HG03139 (cell line): Measurements from ENCODE around the gene SAMD10.
"Not testable (repeated sequence)": the region's sequence is repeated elsewhere in the genome, so short reads cannot be mapped to it uniquely, and the experiment has no call there.

ENCODE experiments used
- ATAC-seq: cut with Tn5 transposase; IDR thresholded peaks from one replicate; pipeline ENCODE4 v1.9.1; 2021; ENCODE audit not compliant: unreplicated experiment

Gene SAMD10

DNA sequence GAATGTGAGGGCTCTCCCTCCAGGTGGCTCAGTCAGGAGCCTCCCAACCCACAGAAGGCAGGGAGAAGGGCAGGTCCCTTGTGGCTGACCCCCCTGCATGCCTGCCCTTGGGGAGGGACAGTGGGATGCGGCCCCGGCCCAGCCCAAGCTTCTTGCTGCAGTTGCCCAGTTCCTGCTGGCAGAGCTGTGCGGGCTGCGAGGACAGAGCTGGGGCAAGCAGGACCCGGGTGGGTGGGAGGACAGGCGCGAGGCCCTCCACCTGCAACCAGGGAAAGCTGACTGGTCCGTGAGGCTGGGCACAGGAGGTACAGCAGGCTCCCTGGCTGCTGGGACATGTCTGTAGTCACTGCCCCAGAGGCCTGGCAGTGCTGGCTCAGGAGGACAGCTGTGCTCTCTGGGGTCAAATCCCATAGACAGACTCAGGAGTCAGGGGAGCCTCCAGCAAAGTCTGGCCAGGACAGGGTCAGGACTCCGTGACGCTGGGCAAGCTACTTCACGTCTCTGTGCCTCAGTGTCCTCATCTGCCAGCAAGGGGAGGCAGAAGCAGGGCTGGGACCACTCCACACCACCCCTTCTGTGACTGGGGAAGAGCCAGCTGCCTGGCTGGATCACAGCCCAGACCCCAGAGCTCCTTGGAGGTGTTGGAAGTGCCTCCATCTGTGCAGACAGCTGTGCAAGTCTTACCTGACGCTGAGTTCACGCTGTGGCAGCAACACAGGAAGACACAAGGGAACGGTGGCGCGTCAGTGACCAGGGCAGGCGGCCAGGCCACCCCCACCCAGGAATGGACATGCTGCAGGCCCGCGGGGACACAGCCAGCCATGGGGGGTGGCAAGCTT lies 36.3 kb downstream of the SAMD10 start:
- ATAC-seq, result no peak

DNA sequence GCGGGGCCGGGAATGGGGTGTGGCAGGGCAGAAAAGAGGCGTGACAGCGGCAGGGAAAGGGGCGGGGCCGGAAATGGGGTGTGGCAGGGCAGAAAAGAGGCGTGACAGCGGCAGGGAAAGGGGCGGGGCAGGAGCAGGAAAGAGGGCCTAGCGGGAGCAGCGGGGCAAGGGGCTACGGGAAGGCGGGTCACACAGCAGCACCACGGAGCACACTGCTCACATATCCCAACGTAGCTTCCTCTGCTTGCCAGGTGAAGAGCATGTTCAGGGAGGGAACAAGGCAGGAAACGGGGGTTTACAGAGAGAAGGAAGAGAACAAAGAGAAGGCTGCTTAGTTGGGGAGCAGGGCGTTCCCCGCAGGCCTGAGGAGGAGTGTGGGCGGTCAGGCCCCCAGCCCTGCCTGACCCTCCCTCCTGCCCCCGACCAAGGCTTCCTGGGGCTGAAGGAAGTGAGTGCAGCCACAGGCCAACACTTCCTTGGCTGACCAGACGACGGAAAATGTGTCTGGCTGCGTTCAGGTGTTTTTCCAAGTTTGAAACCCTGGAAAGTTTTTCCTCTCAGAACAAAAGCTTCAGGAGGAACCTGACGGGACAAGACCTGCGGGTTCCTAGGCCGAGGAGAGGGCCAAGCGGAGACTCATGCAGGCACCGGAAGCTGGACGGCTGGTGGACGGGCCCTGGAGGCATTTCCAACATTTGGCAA lies 37.0 kb downstream of the SAMD10 start:
- no peak for ATAC-seq

DNA sequence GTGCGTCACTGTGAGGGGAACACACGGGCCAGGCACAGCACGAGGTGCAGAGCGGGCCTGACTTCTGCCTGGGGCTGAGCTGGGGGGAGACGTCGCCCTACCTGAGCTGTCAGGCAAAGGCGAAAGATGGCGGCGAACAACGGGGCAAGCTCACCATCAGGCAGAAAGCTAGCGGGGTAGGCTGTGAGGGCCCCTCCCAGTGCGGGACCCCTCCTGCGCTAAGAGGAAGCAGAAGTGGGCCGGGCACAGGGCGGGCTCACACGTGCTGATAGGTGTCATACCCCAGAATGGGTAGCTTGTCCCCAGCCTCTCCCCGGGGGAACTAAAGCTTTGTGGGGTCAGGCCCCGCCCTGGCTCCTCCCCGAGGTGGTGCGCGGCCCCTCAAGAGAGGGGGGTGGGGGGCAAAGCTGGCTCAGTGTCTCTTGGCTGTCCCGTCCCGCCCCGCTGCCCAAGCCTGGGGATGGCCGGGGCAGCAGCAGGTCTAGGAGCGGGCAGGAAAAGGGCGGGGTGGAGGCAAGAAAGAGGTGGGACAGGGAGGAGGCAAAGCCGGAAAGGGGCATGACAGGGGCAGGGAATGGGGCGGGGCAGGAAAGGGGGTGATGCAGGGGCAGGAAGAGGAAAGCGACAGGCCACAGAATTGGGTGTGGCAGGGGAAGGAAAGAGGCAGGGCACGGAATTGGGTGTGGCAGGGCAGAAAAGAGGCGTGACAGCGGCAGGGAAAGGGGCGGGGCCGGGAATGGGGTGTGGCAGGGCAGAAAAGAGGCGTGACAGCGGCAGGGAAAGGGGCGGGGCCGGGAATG lies 38.0 kb downstream of the SAMD10 start:
- ATAC-seq, result no peak

DNA sequence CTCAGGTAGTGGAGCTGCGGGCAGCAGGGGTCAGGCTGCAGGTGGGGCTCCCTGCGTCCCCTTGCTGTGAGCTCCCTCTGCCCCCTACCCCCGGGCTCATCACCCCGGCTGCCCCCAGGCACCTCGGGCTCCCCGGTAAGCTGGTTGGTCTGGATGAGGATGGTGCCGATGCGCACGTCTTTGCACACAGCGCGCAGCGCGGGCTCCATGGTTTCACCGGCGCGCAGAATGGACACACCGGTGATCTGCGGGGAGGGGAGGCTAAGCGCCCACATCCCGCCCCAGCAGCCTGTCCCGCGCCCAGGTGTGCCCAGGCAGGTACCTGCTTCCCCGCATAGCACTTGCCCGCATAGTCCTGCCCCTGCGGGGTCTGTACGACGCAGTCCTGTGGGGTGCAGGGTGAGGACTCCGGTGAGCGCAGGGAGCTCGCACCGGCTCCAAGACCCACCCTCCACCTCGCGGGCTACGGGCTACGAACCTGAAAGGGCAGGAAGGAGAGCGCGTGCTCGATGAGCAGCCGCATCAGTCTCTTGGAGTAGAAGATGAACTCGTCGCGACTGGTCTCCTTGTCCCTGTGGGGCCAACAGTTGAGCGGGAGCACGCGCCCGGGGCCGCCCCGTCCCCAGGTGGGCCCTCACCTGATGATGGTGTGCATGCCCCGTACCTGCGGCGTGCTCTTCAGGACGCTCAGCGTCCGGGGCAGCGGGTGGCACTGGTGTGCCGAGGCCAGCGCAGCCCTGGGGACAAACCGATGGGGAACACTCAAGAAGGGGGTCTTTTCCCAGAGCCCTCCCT lies 38.8 kb downstream of the SAMD10 start:
- ATAC-seq, result no peak

DNA sequence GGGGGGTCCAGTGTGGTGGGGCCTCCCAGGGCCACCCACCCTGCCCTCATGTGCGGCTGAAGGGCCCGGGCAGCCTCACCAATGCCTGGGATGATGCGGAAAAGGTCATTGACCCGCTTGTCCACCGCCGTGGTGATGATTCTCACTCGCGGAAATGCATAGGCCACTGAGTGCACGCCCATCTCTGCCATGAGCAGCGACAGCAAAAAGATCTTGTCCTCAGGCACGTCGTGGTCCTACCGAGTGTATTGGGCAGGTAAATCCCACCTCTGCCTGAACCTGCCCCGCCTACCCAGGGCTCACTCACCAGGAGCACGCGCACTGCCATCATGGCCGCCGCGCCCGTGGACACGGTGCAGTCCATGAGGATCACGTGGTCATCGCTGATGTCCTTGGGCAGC lies 39.4 kb downstream of the SAMD10 start:
- ATAC-seq, result no peak

DNA sequence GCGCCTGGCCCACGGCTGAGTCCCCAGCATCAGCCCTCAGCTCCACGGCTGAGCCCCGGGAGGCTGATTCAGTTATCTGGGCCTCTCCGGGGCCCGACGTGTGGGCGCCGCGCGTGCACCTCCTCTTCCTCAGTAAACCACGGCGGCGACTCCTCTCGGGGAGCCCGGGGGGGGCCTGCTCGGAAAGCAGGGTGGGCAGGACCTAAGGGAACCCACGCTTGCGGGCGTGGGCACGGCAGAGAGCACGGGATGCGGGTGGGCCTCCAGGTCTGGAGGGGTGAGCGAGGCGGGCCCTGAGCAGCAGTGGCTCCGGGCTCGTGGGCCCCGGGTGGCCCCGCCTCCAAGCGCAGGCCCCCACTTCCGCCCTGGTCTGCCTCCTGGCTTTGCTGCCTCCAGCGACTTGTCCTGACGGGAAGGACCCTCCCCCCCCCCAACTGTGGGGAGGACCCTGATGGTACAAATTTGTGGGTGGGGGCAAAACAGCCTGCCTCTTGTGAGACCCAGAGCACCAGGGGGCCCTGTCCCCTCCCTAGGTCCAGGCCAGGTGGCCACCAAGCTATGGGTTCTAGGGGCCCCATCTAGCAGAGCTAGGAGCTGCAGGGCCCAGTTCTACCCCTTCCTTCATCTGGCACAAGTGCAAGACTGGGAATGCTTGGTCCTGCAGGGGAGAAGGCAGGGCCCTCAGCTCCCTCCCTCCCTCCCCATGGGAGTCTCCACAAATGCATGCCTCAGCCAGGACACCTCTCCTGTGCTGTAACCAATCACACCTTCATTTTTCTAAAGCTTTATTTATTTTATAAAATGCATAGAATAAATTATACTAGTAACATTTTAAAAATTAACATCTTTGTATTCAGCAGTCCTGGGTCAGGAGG lies 40.1 kb downstream of the SAMD10 start:
- ATAC-seq, result no peak

DNA sequence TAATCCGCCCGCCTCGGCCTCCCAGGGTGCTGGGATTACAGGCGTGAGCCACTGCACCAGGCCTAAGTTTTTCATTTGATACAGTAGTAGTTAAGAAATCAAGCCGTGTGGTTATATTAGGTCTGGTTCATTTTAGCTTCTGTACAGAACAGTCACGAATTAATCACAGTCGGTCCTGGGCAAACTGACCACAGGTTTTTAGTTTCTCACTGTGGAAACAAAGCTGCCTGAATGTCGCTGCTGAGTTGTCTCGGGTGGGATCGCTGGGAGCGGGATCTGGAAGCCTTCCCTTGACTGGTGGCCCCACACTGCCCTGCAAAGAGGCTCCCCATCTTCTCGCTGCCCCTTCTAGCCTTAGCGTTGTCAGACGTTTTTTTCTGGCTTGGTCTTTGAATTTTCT lies 41.8 kb downstream of the SAMD10 start:
- no peak for ATAC-seq

DNA sequence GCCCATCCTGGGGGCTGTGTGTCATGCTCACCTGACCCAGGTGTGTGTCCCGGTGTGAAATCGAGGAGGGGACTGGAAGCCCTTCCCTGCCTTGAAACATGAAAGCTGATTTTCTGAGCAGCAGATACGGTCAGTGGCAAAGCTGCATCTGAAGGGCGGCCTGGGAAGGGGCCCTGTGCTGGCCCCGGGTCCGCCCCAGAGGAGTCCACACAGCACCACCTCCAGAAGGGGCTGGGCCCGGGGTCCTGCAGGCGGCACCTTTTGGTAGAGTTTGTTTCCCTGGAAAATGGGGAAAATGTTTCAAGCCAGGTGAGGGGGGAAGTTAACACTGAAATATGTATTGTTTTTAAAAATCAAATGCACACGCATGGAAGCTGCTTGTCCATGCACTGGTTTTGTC lies 44.0 kb downstream of the SAMD10 start:
- ATAC-seq, result no peak

DNA sequence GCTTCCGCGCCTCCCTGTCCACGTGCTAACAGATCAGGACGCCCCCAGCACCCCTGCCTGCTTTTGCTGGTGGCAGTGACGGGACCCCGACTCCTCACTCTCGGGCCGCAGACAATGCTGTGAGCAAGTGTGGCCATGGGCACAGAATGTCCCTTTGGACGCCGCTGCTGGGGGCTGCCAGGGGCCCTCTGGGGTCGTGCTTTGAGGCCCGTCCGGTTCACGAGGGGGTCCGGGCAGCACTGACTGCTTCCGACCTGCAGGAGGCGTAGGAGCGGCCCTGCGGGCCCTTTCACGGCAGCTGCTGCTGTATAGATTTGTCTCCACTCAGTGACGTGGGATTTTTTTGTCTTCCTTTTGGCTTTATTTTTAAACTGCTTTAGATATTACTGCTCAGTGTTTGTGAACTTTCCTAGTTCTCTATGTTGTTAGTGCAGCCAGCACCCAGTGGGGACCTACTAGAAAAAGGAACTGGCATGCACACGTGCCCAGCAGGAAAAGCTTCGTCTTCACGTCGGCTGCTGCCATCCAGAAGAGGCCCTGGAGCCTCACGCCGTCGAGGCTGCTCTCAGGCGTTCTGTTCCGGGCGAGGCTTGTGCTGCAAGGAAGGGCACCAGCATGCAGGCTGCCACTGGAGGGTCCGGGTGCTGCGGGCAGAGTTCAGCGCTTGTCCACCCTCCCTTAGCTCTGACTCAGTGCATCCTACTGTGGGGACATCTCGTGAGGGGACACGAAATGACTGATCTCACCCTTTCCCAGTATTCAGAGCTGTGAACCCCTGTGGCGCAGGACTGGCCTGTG lies 45.0 kb downstream of the SAMD10 start:
- ATAC-seq, result no peak

DNA sequence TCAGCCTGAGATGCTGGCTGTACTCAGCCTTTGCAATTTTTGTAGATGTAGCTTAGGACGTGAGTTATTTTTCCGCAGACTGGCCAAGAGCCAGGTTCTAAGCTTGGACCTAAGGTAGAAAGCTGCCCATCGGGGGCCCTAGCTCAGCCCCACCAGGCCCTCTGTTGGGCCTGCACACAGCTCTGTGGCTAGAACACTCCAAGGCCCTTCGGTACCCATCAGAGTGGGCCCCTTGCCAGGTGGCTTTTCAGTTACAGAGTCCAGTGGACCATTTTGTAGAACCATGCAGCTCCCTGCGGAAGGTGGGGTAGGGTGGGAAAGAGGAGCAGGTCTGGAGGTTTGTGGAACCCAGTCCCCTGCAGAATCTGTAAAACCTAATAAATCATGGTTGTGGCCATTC lies 45.8 kb downstream of the SAMD10 start:
- ATAC-seq, result no peak

DNA sequence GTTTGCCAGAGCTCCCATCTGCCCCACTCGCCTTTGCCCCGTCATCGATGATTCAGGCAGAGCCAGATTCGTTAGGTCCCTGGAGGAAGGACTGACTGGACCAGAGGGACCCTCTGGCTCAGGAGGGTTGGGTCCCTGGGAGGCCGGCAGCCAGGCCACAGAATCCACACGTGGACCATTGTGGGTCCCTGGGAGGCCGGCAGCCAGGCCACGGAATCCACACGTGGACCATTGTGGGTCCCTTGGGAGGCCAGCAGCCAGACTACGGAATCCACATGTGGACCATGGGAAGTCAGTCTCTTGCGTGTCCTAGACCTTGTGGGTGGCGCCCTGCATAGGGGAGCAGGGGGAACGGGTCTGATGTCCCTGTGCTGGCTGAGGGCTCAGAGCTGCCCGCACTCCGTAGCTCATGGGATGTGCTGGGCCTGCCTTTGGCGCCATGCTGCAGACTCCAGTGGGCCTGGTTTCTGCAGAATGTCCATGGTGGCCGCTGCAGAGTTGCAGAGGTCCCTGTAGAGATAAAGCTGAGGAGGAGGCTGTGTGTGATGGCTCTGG lies 46.8 kb downstream of the SAMD10 start:
- ATAC-seq, result no peak

DNA sequence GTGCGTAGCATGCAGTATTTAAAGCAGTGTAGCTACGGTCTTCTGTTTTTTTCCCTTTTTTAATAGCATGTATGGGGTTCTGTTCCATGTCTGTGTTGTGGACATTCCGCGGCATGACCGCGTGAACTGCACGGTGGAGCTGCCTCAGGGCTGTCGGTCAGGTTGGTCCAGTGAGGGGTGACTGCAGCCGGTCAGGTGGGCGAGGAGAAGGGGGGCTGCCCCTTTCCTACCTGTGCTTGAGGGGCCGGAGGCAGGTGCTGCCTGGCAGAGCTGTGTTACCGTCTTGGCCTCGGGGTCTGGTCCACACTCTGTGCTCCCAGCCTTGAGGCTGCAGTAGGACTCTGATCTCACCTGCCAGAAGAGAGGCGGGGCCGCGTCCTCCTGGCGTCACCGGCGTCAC lies 47.7 kb downstream of the SAMD10 start:
- no peak for ATAC-seq

DNA sequence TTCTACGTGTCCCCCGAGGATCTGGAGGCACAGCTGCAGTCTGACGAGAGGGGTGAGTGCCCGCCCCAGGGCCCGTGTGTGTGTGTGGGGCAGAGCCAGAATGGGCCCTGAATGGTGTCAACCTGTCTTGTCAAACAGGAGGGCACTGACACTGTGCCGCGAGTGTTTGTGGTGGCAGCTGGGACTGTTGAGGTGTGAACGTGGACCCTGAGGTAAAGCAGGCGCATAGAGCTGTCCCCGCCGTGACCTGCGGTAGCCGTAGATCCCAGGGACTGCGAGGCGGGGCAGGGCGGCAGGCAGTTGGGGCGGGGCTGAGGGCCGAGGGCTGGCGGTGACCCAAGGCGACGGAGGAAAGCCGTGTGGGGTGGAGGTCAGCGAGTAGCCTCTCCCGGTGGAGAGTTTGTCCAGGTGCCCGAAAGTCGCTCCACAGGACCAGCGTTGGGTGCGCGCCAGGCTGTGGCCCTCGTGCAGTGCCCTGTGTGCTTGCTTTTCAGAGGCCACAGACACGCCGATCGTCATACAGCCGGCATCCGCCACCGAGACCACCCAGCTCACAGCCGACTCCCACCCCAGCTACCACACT lies 48.4 kb downstream of the SAMD10 start:
- ATAC-seq, result no peak

DNA sequence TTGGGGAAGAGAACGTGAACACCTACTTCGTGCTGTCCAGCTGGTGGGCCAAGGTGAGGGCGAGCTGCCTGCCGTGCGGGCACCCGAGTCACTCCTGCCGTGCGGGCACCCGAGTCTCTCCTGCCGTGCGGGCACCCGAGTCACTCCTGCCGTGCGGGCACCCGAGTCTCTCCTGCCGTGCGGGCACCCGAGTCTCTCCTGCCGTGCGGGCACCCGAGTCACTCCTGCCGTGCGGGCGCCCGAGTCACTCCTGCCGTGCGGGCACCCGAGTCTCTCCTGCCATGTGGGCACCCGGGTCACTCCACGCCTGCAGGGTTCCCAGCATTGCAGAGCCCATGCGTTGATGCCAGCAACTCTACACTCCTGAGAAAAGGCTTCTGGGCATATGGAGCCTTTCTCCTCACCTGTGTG lies 50.0 kb downstream of the SAMD10 start:
- not testable (repeated sequence) for ATAC-seq

DNA sequence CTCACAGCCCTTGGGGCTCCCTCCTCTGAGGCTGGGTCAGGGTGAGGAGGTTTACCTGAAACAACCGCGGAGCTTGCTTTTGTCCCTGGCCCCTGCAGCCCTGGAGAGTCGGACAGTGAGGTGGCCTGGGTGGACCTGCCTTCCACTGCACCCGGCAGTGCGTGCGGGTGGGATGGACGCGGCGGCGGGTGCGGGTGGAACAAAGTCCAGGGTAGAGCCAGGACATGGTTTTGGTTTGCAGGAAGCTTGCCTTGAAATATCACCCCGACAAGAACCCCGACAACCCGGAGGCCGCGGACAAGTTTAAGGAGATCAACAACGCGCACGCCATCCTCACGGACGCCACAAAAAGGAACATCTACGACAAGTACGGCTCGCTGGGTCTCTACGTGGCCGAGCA lies 50.4 kb downstream of the SAMD10 start:
- ATAC-seq, result no peak

DNA sequence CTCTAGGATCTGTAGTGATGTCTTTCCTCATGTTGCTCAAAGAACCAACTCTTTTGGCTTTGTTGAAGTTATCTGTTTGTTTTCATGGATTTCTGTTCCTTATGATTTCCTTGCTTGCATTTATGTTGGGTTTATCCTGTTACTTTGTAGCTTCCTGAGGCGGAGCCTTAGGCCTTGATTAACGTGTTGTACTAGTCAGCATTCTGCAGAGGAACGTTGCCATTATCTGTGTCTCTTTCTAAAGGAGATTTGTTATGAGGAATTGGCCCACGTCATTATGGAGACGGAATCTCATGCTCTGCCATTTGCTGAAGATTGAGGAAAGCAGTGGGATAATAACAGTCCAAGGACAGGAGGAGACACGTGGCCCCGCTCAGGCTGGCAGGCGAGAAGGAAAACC lies 53.1 kb downstream of the SAMD10 start:
- no peak for ATAC-seq

DNA sequence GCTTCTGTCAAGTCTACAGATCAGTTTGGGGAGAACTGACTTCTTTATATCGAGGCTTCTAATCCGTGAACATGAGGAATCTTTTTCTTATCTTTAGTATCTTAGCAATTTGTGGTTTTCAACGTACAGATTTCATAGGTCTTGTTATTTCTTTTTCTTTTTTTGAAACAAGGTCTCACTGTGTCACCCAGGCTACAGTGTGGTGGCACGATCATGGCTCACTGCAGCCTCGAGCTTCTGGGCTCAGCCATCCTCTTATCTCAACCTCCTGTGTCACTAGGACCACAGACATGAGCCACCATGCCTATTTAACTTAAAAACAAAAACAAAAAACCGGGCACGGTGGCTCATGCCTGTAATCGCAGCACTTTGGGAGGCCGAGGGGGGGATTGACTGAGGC lies 55.2 kb downstream of the SAMD10 start:
- no peak for ATAC-seq
